Measurements from ENCODE around the gene ANP32A.

ANP32A gene

GRCh38 chr15:68797599-68798345 lies 22.9 kb downstream of the ANP32A start:
- no peak overlapping the region for H3K9ac ChIP-seq (ENCODE audit: low read depth, low read length)
- no peak overlapping the region for H3K4me3 ChIP-seq (ENCODE audit: low read length)
- no peaks in the 10 kb centered on the region for H3K27me3 ChIP-seq (ENCODE audit: insufficient read depth, low read length)
- H3K4me1 ChIP-seq (ENCODE audit: insufficient read depth, low read length) = peaks cover 46% of the 10 kb centered on the region
- H3K27ac ChIP-seq (ENCODE audit: low read depth, low read length) = no peak overlapping the region
- peaks cover 8% of the 10 kb centered on the region; the same call in 1 of the 2 replicates for H3K36me3 ChIP-seq (ENCODE audit: insufficient read depth, low read length)
- 94% methylated on average over 6 of the region's 6 CpGs for WGBS
- H3K9me3 ChIP-seq (ENCODE audit: insufficient read depth, low read depth, low read length) = no peaks in the 10 kb centered on the region

GRCh38 chr15:68797191-68797590 lies 23.5 kb downstream of the ANP32A start:
- WGBS = 86% methylated on average over 3 of the region's 3 CpGs
- Histone ChIP-seq H3K27ac (ENCODE audit: low read depth, low read length) (no peak overlapping the region), H3K9me3 (ENCODE audit: insufficient read depth, low read depth, low read length) (no peaks in the 10 kb centered on the region), H3K4me3 (ENCODE audit: low read length) (no peak overlapping the region), H3K9ac (ENCODE audit: low read depth, low read length) (no peak overlapping the region), H3K36me3 (ENCODE audit: insufficient read depth, low read length) (peaks cover 8% of the 10 kb centered on the region; the same call in 1 of the 2 replicates), H3K27me3 (ENCODE audit: insufficient read depth, low read length) (no peaks in the 10 kb centered on the region), H3K4me1 (ENCODE audit: insufficient read depth, low read length) (peaks cover 51% of the 10 kb centered on the region)

- peaks cover 8% of the 10 kb centered on the region; the same call in 1 of the 2 replicates for H3K36me3 ChIP-seq (ENCODE audit: insufficient read depth, low read length)
- H3K27me3 ChIP-seq (ENCODE audit: insufficient read depth, low read length) = no peaks in the 10 kb centered on the region
- WGBS = 93% methylated on average over 6 of the region's 6 CpGs
- H3K9ac ChIP-seq (ENCODE audit: low read depth, low read length) = no peak overlapping the region
- H3K4me1 ChIP-seq (ENCODE audit: insufficient read depth, low read length) = peaks cover 57% of the 10 kb centered on the region
- no peak overlapping the region for H3K27ac ChIP-seq (ENCODE audit: low read depth, low read length)
- no peaks in the 10 kb centered on the region for H3K9me3 ChIP-seq (ENCODE audit: insufficient read depth, low read depth, low read length)
- H3K4me3 ChIP-seq (ENCODE audit: low read length) = no peak overlapping the region
Observed at GRCh38 chr15:68796576-68796975, 24.1 kb downstream of the ANP32A start.

GRCh38 chr15:68795298-68795848 lies 25.3 kb downstream of the ANP32A start:
- H3K36me3 ChIP-seq (ENCODE audit: insufficient read depth, low read length) = peaks cover 8% of the 10 kb centered on the region; the same call in 1 of the 2 replicates
- peak overlapping the region; percentile 36 for H3K9ac ChIP-seq (ENCODE audit: low read depth, low read length)
- WGBS = 2% methylated on average over 20 of the region's 20 CpGs
- peak overlapping the region; percentile 24 for H3K4me3 ChIP-seq (ENCODE audit: low read length)
- peaks cover 69% of the 10 kb centered on the region for H3K4me1 ChIP-seq (ENCODE audit: insufficient read depth, low read length)
- no peaks in the 10 kb centered on the region for H3K27me3 ChIP-seq (ENCODE audit: insufficient read depth, low read length)
- peak overlapping the region; percentile 46; the same call in 1 of the 2 replicates for H3K27ac ChIP-seq (ENCODE audit: low read depth, low read length)
- no peaks in the 10 kb centered on the region for H3K9me3 ChIP-seq (ENCODE audit: insufficient read depth, low read depth, low read length)

GRCh38 chr15:68794863-68795262 lies 25.8 kb downstream of the ANP32A start:
- 74% methylated on average over 5 of the region's 5 CpGs for WGBS

GRCh38 chr15:68794307-68794706 lies 26.4 kb downstream of the ANP32A start:
- WGBS = 82% methylated on average over 4 of the region's 4 CpGs
- H3K4me1 ChIP-seq (ENCODE audit: insufficient read depth, low read length) = peaks cover 80% of the 10 kb centered on the region
- 0 out of 2 replicates have a peak overlapping the region, but pooled peaks have one; percentile 19 for H3K9ac ChIP-seq (ENCODE audit: low read depth, low read length)
- no peak overlapping the region for H3K27ac ChIP-seq (ENCODE audit: low read depth, low read length)
- no peaks in the 10 kb centered on the region for H3K9me3 ChIP-seq (ENCODE audit: insufficient read depth, low read depth, low read length)
- no peaks in the 10 kb centered on the region for H3K27me3 ChIP-seq (ENCODE audit: insufficient read depth, low read length)
- no peak overlapping the region for H3K4me3 ChIP-seq (ENCODE audit: low read length)
- H3K36me3 ChIP-seq (ENCODE audit: insufficient read depth, low read length) = peaks cover 8% of the 10 kb centered on the region

More at GRCh38 chr15:68794863-68795262, 25.8 kb downstream of the ANP32A start:
- Histone ChIP-seq H3K4me3 (ENCODE audit: low read length) (no peak overlapping the region), H3K9me3 (ENCODE audit: insufficient read depth, low read depth, low read length) (no peaks in the 10 kb centered on the region), H3K27me3 (ENCODE audit: insufficient read depth, low read length) (no peaks in the 10 kb centered on the region), H3K9ac (ENCODE audit: low read depth, low read length) (peak overlapping the region; percentile 19; the same call in 1 of the 2 replicates), H3K27ac (ENCODE audit: low read depth, low read length) (peak overlapping the region; percentile 25; the same call in 1 of the 2 replicates), H3K4me1 (ENCODE audit: insufficient read depth, low read length) (peaks cover 74% of the 10 kb centered on the region), H3K36me3 (ENCODE audit: insufficient read depth, low read length) (peaks cover 8% of the 10 kb centered on the region; the same call in 1 of the 2 replicates)

GRCh38 chr15:68793776-68794175 lies 26.9 kb downstream of the ANP32A start:
- H3K27me3 ChIP-seq (ENCODE audit: insufficient read depth, low read length) = no peaks in the 10 kb centered on the region
- H3K36me3 ChIP-seq (ENCODE audit: insufficient read depth, low read length) = peaks cover 13% of the 10 kb centered on the region
- no peak overlapping the region for H3K4me3 ChIP-seq (ENCODE audit: low read length)
- H3K27ac ChIP-seq (ENCODE audit: low read depth, low read length) = no peak overlapping the region
- H3K4me1 ChIP-seq (ENCODE audit: insufficient read depth, low read length) = peaks cover 85% of the 10 kb centered on the region
- no peaks in the 10 kb centered on the region for H3K9me3 ChIP-seq (ENCODE audit: insufficient read depth, low read depth, low read length)
- 89% methylated on average over 6 of the region's 6 CpGs for whole genome bisulfite sequencing
- H3K9ac ChIP-seq (ENCODE audit: low read depth, low read length) = no peak overlapping the region

- peaks cover 88% of the 10 kb centered on the region for H3K4me1 ChIP-seq (ENCODE audit: insufficient read depth, low read length)
- no peak overlapping the region for H3K9ac ChIP-seq (ENCODE audit: low read depth, low read length)
- H3K27me3 ChIP-seq (ENCODE audit: insufficient read depth, low read length) = no peaks in the 10 kb centered on the region
- H3K9me3 ChIP-seq (ENCODE audit: insufficient read depth, low read depth, low read length) = no peaks in the 10 kb centered on the region
- no peak overlapping the region for H3K4me3 ChIP-seq (ENCODE audit: low read length)
- no peak overlapping the region for H3K27ac ChIP-seq (ENCODE audit: low read depth, low read length)
- 81% methylated on average over 14 of the region's 14 CpGs for WGBS
- peaks cover 15% of the 10 kb centered on the region for H3K36me3 ChIP-seq (ENCODE audit: insufficient read depth, low read length)
Observed at GRCh38 chr15:68792901-68793766, 27.6 kb downstream of the ANP32A start.

GRCh38 chr15:68791431-68792283 lies 29.0 kb downstream of the ANP32A start:
- H3K4me3 ChIP-seq (ENCODE audit: low read length) = no peak overlapping the region
- H3K9me3 ChIP-seq (ENCODE audit: insufficient read depth, low read depth, low read length) = no peaks in the 10 kb centered on the region
- no peak overlapping the region for H3K9ac ChIP-seq (ENCODE audit: low read depth, low read length)
- peaks cover 78% of the 10 kb centered on the region for H3K4me1 ChIP-seq (ENCODE audit: insufficient read depth, low read length)
- peak overlapping the region; percentile 24; the same call in 1 of the 2 replicates for H3K27ac ChIP-seq (ENCODE audit: low read depth, low read length)
- H3K36me3 ChIP-seq (ENCODE audit: insufficient read depth, low read length) = peaks cover 28% of the 10 kb centered on the region
- H3K27me3 ChIP-seq (ENCODE audit: insufficient read depth, low read length) = no peaks in the 10 kb centered on the region
- 35% methylated on average over 3 of the region's 3 CpGs for WGBS

- H3K36me3 ChIP-seq (ENCODE audit: insufficient read depth, low read length) = peaks cover 31% of the 10 kb centered on the region
- H3K27me3 ChIP-seq (ENCODE audit: insufficient read depth, low read length) = no peaks in the 10 kb centered on the region
- H3K9ac ChIP-seq (ENCODE audit: low read depth, low read length) = no peak overlapping the region
- no peaks in the 10 kb centered on the region for H3K9me3 ChIP-seq (ENCODE audit: insufficient read depth, low read depth, low read length)
- H3K27ac ChIP-seq (ENCODE audit: low read depth, low read length) = 0 out of 2 replicates have a peak overlapping the region, but pooled peaks have one; percentile 20
- peaks cover 72% of the 10 kb centered on the region for H3K4me1 ChIP-seq (ENCODE audit: insufficient read depth, low read length)
- H3K4me3 ChIP-seq (ENCODE audit: low read length) = no peak overlapping the region
- WGBS = 94% methylated on average over 2 of the region's 2 CpGs
Observed at GRCh38 chr15:68790910-68791309, 29.8 kb downstream of the ANP32A start.

Measured in HUES64 (cell line).